ENCODE measurements around the gene SERINC4.
A peak's percentile ranks its signal among the peaks of the same experiment; 100 is the strongest.

SERINC4 gene

GRCh38 chr15:43776101-43776717 is 23.8 kb downstream of the SERINC4 start:
- Histone ChIP-seq H3K27ac (ENCODE audit: low read depth, low read length, severe bottlenecking) (no peak overlapping the region), H3K9me3 (ENCODE audit: control insufficient read depth, low read length) (no peaks in the 10 kb centered on the region), H3K4me1 (ENCODE audit: control insufficient read depth, insufficient read depth, low read length, poor library complexity, severe bottlenecking) (no peaks in the 10 kb centered on the region), H3K4me3 (ENCODE audit: extremely low read depth, insufficient read depth, low read length, poor library complexity, severe bottlenecking) (peak overlapping the region; percentile 46), H3K36me3 (ENCODE audit: control insufficient read depth, insufficient read depth, low read length) (peaks cover 31% of the 10 kb centered on the region)
- WGBS, 2 experiments (ENCODE audit: insufficient coverage in 2 of 2): 7 to 11% methylated on average over 30 of the region's 35 CpGs

GRCh38 chr15:43775411-43775965 is 24.5 kb downstream of the SERINC4 start:
- no peaks in the 10 kb centered on the region for H3K9me3 ChIP-seq (ENCODE audit: control insufficient read depth, low read length)

GRCh38 chr15:43774062-43774461 is 26.0 kb downstream of the SERINC4 start:
- Histone ChIP-seq H3K4me1 (ENCODE audit: control insufficient read depth, insufficient read depth, low read length, poor library complexity, severe bottlenecking) (no peaks in the 10 kb centered on the region), H3K9me3 (ENCODE audit: control insufficient read depth, low read length) (no peaks in the 10 kb centered on the region), H3K27ac (ENCODE audit: low read depth, low read length, severe bottlenecking) (no peak overlapping the region), H3K36me3 (ENCODE audit: control insufficient read depth, insufficient read depth, low read length) (peaks cover 51% of the 10 kb centered on the region), H3K4me3 (ENCODE audit: extremely low read depth, insufficient read depth, low read length, poor library complexity, severe bottlenecking) (no peak overlapping the region)
- whole genome bisulfite sequencing, 2 experiments (ENCODE audit: insufficient coverage in 2 of 2): 89 to 98% methylated on average over 4 of the region's 4 CpGs

More at GRCh38 chr15:43775411-43775965, 24.5 kb downstream of the SERINC4 start:
- no CpG with 5 or more reads among the region's 1 CpG for WGBS, 2 experiments (ENCODE audit: insufficient coverage in 2 of 2)
- Histone ChIP-seq H3K36me3 (ENCODE audit: control insufficient read depth, insufficient read depth, low read length) (peaks cover 38% of the 10 kb centered on the region), H3K27ac (ENCODE audit: low read depth, low read length, severe bottlenecking) (no peak overlapping the region), H3K4me1 (ENCODE audit: control insufficient read depth, insufficient read depth, low read length, poor library complexity, severe bottlenecking) (no peaks in the 10 kb centered on the region), H3K4me3 (ENCODE audit: extremely low read depth, insufficient read depth, low read length, poor library complexity, severe bottlenecking) (no peak overlapping the region)

DNA sequence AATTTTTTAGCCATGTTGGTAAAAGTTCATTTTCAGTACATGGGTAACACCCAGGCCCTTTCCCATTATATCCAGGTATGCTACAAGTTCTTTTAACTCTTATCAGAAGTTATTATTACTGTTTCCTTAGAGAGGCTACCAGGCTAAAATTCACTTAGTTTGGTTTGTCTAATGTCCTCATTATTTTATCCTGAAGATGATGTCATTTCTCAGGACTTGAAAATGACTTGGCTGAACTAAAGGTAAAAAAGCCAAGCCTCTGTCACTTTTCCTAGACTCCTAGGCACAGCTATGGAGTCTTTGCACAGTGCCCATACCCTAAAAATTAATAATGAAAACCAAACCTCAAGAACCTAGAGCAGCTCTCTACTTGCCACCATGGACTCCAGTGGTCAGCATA is 27.4 kb downstream of the SERINC4 start:
- Histone ChIP-seq H3K36me3 (ENCODE audit: control insufficient read depth, insufficient read depth, low read length) (peaks cover 65% of the 10 kb centered on the region), H3K27ac (ENCODE audit: low read depth, low read length, severe bottlenecking) (no peak overlapping the region), H3K4me3 (ENCODE audit: extremely low read depth, insufficient read depth, low read length, poor library complexity, severe bottlenecking) (no peak overlapping the region), H3K9me3 (ENCODE audit: control insufficient read depth, low read length) (no peaks in the 10 kb centered on the region), H3K4me1 (ENCODE audit: control insufficient read depth, insufficient read depth, low read length, poor library complexity, severe bottlenecking) (no peaks in the 10 kb centered on the region)

- Histone ChIP-seq H3K4me1 (ENCODE audit: control insufficient read depth, insufficient read depth, low read length, poor library complexity, severe bottlenecking) (no peaks in the 10 kb centered on the region), H3K36me3 (ENCODE audit: control insufficient read depth, insufficient read depth, low read length) (peaks cover 73% of the 10 kb centered on the region), H3K4me3 (ENCODE audit: extremely low read depth, insufficient read depth, low read length, poor library complexity, severe bottlenecking) (no peak overlapping the region), H3K9me3 (ENCODE audit: control insufficient read depth, low read length) (no peaks in the 10 kb centered on the region), H3K27ac (ENCODE audit: low read depth, low read length, severe bottlenecking) (no peak overlapping the region)
- 95 to 100% methylated on average over 2 of the region's 2 CpGs for WGBS, 2 experiments (ENCODE audit: insufficient coverage in 2 of 2)
These were observed 28.2 kb downstream of the SERINC4 start for GRCh38 chr15:43771816-43772215.

DNA sequence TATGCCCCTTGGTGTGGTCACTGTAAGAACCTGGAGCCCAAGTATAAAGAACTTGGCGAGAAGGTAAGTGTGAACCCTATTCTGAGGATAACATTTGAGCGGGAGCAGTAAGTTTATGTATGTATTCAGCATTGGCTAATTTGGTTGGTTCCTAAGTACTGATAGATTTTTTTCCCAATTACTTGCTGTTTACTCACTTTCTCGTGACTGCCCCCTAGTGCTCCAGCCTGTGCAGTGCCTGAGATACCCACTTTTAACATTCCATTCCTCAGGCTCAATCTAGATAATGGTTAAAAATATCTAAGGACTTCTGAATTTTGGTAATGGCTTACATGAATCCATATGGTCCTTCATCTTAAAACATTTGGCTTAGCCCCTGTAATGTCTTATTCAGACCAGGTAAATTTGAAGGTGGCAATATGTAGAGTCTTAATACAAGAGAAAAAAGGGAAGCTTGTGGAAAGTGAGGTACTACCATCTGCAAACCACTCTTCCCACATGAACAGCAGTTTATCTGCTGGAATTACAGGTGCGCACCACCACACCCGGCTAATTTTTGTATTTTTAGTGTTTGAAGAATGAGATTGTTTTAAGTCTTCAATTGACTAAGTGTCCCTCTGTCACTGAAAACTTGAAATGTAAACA is 30.3 kb downstream of the SERINC4 start:
- Histone ChIP-seq H3K36me3 (ENCODE audit: control insufficient read depth, insufficient read depth, low read length) (peaks cover 94% of the 10 kb centered on the region), H3K9me3 (ENCODE audit: control insufficient read depth, low read length) (no peaks in the 10 kb centered on the region), H3K4me3 (ENCODE audit: extremely low read depth, insufficient read depth, low read length, poor library complexity, severe bottlenecking) (no peak overlapping the region), H3K27ac (ENCODE audit: low read depth, low read length, severe bottlenecking) (no peak overlapping the region), H3K4me1 (ENCODE audit: control insufficient read depth, insufficient read depth, low read length, poor library complexity, severe bottlenecking) (no peaks in the 10 kb centered on the region)
- 67 to 77% methylated on average over 1 to 2 of the region's 5 CpGs for WGBS, 2 experiments (ENCODE audit: insufficient coverage in 2 of 2)

DNA sequence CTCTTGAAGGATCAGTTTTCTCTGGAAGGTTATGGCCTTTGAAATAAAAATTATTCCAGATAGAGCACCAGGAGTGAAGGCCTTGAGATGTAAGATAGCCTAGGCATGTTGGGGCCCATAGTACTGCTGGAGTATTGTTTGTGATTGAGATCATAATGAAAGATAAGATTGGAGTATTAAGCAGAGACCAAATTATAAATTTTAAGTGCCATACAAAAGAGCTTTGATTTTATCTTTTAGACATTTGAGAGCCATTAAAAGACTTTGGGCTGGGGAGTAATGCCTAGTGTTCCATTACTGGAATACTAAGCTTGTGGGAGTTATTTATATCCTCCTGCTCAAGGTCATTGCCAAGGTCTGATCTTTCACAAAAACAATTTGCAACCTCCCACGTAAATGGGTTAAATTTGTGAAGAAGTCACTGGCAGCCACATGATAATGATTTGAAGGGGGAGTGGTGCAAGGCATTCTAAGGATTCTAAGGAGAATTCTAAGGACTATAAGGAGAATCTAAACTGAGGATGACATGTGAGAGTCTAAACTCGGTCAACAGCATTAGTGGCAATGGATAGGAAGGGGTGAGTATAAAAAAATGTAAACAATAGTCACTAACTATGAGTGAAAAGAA is 36.1 kb downstream of the SERINC4 start:
- no peak overlapping the region for H3K27ac ChIP-seq (ENCODE audit: low read depth, low read length, severe bottlenecking)
- WGBS, 2 experiments (ENCODE audit: insufficient coverage in 2 of 2): 78 to 100% methylated on average over 1 of the region's 2 CpGs
- peaks cover 98% of the 10 kb centered on the region for H3K36me3 ChIP-seq (ENCODE audit: control insufficient read depth, insufficient read depth, low read length)
- H3K4me1 ChIP-seq (ENCODE audit: control insufficient read depth, insufficient read depth, low read length, poor library complexity, severe bottlenecking): no peaks in the 10 kb centered on the region
- no peak overlapping the region for H3K4me3 ChIP-seq (ENCODE audit: extremely low read depth, insufficient read depth, low read length, poor library complexity, severe bottlenecking)
- H3K9me3 ChIP-seq (ENCODE audit: control insufficient read depth, low read length): no peaks in the 10 kb centered on the region

- Histone ChIP-seq H3K36me3 (ENCODE audit: control insufficient read depth, insufficient read depth, low read length) (peaks cover 98% of the 10 kb centered on the region), H3K9me3 (ENCODE audit: control insufficient read depth, low read length) (no peaks in the 10 kb centered on the region), H3K4me1 (ENCODE audit: control insufficient read depth, insufficient read depth, low read length, poor library complexity, severe bottlenecking) (no peaks in the 10 kb centered on the region), H3K27ac (ENCODE audit: low read depth, low read length, severe bottlenecking) (no peak overlapping the region), H3K4me3 (ENCODE audit: extremely low read depth, insufficient read depth, low read length, poor library complexity, severe bottlenecking) (no peak overlapping the region)
- WGBS, 2 experiments (ENCODE audit: insufficient coverage in 2 of 2): 90 to 98% methylated on average over 5 to 6 of the region's 6 CpGs
These were observed 37.2 kb downstream of the SERINC4 start for GRCh38 chr15:43762824-43763223.

- Histone ChIP-seq H3K4me1 (ENCODE audit: control insufficient read depth, insufficient read depth, low read length, poor library complexity, severe bottlenecking) (peaks cover 5% of the 10 kb centered on the region), H3K36me3 (ENCODE audit: control insufficient read depth, insufficient read depth, low read length) (peaks cover 75% of the 10 kb centered on the region), H3K27ac (ENCODE audit: low read depth, low read length, severe bottlenecking) (no peak overlapping the region), H3K4me3 (ENCODE audit: extremely low read depth, insufficient read depth, low read length, poor library complexity, severe bottlenecking) (no peak overlapping the region), H3K9me3 (ENCODE audit: control insufficient read depth, low read length) (no peaks in the 10 kb centered on the region)
- 94 to 98% methylated on average over 4 of the region's 6 CpGs for WGBS, 2 experiments (ENCODE audit: insufficient coverage in 2 of 2)
These were observed 48.1 kb downstream of the SERINC4 start for GRCh38 chr15:43751885-43752284.

DNA sequence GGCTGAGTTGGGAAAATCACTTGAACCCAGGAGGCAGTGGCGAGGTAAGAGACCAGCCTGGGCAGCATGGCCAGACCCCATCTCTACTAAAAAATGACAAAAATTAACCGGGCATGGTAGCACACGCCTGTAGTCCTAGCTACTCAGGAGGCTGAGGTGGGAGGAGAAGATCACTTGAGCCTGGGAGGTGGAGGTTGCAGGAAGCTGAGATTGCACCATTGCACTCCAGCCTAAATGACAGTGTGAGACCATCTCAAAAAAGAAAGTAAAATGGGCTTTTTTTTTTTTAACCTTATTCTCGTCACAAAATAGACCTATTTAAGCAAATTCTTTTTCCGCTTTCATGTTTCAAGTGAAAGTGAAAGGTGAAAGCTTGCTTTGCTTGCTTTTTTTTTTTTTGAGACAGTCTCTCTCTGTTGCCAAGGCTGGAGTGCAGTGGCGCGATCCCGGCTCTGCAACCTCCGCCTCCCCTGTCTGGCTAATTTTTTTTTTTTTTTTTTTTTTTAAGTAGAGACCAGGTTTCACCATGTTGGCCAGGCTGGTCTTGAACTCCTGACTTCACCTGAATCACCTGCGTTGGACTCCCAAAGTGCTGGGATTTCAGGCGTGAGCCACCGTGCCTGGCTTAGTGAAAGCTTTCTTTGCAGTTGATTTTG is 50.2 kb downstream of the SERINC4 start:
- peaks cover 5% of the 10 kb centered on the region for H3K4me1 ChIP-seq (ENCODE audit: control insufficient read depth, insufficient read depth, low read length, poor library complexity, severe bottlenecking)
- no peaks in the 10 kb centered on the region for H3K9me3 ChIP-seq (ENCODE audit: control insufficient read depth, low read length)
- H3K4me3 ChIP-seq (ENCODE audit: extremely low read depth, insufficient read depth, low read length, poor library complexity, severe bottlenecking): no peak overlapping the region
- WGBS, 2 experiments (ENCODE audit: insufficient coverage in 2 of 2): 91 to 98% methylated on average over 6 to 10 of the region's 12 CpGs
- no peak overlapping the region for H3K27ac ChIP-seq (ENCODE audit: low read depth, low read length, severe bottlenecking)
- peaks cover 56% of the 10 kb centered on the region for H3K36me3 ChIP-seq (ENCODE audit: control insufficient read depth, insufficient read depth, low read length)
